HG02938 (cell line): ENCODE data around the gene XPO5.
A peak's percentile ranks its signal among the peaks of the same experiment; 100 is the strongest.
"Not testable (repeated sequence)": the region's sequence is repeated elsewhere in the genome, so short reads cannot be mapped to it uniquely, and the experiment has no call there.

Experiments
- ATAC-seq: cut with Tn5 transposase; IDR thresholded peaks from one replicate; pipeline ENCODE4 v1.9.1; 2021; ENCODE audit warnings: mild to moderate bottlenecking, moderate library complexity; ENCODE audit not compliant: unreplicated experiment

XPO5 gene

DNA sequence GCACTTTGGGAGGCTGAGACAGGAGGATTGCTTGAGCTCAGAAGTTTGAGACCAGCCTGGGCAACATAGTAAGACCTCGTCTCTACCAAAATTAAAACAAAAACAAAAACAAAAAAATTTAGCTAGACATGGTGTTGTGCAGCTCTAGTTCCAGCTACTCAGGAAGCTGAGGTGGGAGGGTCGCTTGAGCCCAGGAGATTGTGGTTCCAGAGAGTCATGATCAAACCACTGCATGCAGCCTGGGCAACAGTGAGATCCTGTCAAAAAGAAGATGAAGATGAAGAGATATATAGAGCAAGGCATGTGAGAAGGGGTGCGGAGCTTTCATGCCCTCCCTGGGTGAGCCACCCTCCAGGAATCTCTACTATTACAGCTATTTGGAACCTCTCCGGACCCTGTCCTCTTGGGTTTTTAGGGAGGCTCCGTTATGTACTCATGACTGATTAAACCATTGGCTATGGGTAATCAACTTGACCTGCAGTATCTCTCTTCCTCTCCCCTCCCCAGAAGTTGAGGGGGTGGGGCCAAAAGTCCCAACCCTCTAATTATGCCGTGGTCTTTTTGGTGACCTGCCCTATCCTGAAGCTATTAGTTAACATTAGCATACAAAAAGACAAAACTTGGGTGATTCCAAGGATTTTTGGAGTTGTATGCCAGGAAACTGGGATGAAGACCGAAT, 9.2 kb upstream of the XPO5 start:
- ATAC-seq: no peak

DNA sequence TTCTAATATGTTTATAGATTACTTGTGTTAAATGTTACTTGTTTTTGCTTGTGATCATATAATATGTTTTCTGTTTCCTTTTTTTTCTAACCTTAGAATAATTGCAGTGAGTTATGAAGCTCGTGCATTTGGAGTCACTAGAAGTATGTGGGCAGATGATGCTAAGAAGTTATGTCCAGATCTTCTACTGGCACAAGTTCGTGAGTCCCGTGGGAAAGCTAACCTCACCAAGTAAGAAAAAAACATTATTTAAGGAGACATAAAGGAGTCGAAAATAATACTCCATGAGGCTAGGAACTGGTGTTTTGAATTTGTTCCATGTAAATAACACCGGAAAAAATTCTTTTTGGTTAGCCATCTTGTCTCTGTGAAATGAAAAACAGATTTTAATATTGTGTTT, 7.1 kb upstream of the XPO5 start:
- ATAC-seq: no peak

DNA sequence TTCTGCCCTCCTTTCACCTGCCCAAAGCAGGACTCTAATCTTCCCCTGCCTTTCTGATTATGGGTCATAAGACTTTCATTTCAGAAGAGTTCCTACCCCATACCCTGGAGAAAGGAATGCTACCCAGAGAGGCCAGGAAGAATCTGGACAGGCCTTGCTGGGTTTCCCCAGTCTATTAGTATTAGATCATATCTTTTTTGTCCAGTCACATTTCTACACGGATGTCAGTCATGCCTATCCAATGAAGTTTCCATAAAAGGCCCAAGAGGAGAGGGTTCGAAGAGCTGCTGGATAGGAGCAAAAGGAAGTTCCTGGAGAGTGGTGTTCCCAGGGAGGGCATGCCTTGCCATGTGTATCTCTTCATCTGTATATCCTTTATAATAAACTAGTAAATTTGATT, 3.3 kb upstream of the XPO5 start:
- no peak for ATAC-seq

DNA sequence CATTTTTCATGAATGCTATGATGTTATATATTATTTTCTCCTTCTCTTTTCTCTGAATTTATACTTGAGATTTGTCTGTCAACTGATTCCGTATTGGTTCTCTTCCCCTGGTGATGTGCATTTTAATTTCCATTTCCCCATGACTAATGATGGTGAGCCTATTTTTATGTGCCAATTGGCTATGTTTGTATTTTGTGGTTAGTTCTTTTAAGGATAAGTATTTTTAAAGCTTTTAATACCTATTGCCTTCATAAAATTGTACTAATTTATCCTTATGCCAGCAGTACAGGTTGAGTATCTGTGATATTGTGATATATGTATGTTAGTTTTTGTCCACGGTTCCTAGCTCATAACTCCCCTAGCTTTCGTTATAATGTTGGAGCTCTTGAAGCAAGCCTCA, 2.9 kb upstream of the XPO5 start:
- ATAC-seq: no peak

DNA sequence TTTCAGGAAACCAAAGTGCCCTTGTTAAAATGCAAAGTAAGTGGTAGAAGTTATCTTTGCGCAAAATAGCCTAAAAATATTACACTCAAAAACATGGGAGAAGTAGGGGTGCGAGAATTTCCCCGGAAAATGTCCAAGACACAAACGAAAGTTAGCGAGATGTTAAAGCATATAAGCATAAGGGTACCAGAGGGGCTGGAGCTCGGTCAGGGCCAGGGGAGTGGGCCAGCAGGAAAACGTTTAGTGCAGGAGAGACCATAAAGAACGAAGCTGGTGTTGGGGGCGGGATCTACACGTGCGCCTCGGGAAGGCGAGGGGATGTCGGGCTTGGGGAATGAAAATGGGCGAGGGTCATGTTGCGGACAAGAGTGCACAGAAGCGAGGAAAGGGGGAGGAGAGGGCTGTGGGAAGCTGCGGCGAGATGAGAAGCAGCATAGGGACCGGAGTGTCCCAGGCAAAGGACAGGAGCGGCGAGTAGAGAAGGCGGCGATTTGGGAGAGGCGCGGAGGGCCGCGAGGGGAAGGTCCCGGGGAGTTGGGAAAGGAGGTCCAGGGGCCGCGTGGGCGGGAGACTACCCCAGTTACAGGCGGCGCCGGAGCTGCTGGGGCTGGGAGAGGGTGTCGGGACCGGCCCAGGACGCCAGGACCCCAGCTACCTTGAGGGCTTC, 600 bp downstream of the XPO5 start:
- peak; percentile 9 for ATAC-seq

DNA sequence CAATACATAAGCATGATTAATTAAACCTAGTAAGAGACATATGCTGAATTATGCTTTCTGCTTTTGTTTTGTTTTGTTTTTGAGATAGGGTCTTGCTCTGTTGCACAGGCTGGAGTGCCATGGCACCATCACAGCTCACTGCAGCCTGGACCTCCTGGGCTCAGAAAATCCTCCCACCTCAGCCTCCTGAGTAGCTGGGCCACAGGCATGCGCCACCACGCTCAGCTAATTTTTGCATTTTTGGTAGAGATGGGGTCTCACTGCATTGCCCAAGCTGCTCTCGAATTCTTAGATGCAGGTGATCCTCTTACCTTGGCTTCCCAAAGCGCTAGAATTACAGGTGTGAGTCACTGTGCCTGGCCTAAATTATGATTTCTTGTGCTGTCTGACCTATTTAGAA, 3.8 kb downstream of the XPO5 start:
- no peak for ATAC-seq

DNA sequence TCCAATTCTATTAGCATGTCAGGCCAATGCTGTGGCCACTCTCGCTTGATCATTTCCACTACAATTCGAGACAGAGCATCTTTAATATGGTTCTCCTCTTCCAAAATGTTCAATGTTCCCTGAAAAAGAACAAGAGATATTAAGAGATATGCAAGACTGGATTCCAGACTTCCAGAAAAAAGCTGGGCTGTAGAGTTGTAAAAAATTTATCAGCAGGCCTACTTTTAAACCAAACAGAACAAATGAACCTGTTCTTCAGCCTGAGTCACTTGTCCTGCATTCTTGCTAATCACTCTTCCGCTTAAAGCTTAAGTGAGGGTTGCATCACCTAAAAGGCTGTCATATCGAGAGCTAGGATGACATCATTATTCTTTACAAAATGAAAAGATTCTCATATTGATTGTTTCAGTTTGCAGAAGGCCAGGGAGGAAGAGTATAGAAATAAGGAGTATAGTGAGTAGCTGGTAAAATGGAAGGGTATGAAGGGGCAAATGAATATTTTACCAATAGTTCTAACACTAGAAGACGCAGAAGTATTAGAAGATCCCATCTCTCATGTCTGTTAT, 4.9 kb downstream of the XPO5 start:
- no peak for ATAC-seq

DNA sequence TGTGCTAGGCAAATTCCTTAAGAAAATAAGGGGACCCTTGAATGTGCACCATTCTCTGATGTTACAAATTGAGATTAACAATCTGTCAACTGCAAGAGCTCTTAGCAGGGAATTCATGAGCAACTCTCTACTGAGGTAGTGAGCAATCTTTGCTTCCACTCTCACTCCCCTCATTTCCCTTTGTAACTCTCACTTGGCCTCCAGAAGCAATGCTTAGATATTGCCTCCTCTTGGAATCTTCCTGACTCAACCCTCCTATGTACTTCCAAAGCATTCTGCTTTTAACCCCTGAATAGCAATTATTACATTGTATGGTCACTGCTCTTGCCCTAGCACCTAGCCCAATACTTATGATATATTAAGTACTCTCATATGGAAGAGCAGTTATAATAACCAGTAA, 16.5 kb downstream of the XPO5 start:
- no peak for ATAC-seq

DNA sequence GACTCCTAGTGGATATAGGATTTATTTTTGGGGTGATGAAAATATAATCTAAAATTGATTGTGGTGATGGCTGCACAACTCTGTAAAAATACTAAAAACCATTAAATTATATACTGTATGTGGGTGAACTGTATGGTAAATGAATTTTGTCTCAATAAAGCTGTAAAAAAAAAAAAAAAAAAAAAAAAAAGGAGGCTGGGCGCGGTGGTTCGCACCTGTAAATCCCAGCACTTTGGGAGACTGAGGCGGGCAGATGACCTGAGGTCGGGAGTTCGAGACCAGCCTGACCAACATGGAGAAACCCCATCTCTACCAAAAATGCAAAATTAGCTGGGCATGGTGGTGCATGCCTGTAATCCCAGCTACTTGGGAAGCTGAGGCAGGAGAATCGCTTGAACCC, 18.2 kb downstream of the XPO5 start:
- ATAC-seq: not testable (repeated sequence)

DNA sequence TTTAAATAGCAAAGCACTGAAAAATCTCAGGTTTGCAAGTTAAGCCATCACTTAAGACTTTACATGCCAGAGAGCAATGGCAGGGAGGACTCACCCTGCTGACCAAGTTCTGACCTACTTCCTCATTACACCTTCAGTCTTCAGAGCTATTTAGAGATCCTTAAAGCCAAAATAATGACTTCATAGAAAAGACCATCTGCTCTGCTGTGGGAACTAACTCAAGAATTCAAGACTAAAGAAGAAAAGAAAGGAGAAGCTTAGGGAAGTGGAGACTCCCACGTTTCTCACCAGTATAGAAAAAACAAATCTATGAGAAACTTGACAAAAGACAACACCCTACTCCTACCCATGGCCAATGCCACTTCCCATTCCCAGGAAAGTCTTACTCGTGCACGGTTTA, 28.6 kb downstream of the XPO5 start:
- ATAC-seq: no peak

DNA sequence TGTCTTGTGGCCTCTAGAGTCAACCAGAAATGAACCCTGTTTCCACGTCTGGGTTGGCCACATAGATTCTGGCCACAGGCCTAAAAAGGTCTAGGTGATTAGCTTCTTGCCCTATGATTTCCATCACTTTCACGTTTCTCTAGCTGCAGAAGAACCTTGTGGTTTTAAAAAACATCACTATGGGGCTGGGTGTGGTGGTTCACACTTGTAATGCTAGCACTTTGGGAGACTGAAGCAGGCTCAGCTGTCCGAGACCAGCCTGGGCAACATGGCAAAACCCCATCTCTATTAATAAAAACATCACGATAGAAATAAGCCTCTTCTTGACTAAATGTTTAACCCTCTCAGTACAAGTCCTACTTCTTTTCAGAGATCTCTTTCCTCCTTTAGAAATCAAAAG, 31.4 kb downstream of the XPO5 start:
- ATAC-seq: no peak

DNA sequence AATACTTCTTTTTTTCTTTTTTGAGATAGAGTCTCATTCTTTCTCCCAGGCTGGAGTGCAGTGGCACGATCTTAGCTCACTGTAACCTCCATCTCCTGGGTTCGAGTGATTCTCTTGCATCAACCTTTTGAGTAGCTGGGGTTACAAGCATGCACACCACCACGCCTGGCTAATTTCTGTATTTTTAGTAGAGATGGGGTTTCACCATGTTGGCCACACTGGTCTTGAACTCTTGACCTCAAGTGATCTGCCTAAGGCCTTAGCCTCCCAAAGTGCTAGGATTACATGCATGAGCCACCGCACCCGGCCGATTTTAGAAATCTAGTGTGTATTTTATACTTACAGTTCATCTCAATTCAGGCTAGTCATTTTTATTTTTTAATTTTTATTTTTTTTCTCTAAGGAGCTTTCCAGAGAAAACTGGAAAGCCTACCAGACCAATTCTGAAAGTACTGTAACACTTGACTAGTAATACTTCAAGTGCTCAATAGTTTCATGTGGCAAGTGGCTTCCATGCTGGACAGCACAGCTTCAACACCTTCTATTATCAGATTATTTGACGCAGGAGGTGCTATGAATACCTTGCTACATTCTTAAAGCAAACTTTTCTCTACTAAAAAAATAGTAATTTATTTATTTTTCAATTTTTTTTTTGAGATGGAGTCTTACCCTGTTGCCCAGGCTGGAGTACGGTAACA, 33.9 kb downstream of the XPO5 start:
- ATAC-seq: no peak

DNA sequence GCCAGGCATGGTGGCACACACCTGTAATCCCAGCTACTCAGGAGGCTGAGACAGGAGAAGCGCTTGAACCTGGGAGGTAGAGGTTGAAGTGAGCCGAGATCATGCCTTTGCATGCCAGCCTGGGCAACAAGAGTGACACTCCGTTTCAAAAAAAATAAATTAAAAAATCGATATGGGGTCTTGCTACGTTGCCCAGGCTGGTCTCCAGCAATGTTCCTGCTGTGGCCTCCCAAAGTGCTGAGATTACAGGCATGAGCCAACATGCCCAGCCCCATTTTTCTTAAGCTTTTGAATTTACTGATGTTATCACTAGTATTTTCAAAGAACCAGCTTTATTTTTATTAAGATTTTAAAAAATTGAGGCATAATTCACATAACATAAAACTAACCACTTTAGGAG, 35.3 kb downstream of the XPO5 start:
- no peak for ATAC-seq

DNA sequence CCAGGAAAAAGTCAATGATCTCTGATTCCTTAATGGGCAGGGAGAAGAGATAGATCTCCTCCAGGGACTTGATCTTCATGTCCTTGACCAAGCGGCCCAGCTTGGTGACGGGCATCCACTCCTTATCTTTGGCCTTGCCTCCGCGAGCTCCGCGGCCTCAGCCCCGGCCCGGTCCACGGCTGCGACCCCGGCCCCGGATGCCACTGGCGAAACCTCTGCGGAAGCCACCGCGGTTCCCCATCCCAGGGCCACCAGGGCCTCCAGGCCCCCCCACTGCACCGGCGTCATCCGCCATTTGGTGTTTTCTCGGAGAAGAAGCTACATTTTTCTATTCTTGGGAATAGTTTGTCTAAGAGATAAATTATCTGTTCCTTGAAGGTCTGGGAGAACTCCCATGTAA, 36.4 kb downstream of the XPO5 start:
- ATAC-seq: not testable (repeated sequence)

DNA sequence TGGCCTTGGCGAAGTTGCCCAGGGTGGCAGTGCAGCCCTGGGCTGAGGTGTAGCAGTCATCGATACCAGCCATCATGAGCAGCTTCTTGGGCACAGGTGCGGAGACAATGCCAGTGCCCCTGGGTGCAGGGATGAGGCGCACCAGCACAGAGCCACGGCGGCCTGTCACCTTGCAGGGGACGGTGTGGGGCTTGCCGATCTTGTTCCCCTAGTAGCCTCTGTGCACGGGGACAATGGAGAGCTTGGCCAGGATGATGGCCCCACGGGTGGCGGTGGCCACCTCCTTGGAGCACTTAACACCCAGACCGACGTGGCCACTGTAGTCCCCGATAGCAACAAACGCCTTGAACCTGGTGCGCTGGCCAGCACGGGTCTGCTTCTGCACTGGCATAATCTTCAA, 36.9 kb downstream of the XPO5 start:
- not testable (repeated sequence) for ATAC-seq

DNA sequence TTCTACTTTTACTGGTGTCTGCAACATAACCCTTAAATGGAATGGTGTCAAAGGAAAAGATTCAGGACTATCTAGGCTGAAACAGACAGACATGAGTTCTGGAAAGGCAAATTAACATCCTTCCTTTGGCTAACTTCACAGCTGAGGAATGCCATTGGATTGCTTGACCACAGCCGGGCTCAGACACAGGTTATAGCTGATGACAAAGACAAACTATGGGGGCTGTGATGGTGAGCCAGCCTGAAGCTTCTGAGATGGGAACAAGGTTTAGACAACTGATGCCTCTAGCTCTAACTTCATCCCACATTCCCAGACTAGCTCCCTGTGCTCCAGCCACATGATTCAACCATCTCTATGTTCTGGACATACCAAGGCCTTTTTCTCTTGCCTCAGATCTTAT, 43.6 kb downstream of the XPO5 start:
- ATAC-seq: no peak

DNA sequence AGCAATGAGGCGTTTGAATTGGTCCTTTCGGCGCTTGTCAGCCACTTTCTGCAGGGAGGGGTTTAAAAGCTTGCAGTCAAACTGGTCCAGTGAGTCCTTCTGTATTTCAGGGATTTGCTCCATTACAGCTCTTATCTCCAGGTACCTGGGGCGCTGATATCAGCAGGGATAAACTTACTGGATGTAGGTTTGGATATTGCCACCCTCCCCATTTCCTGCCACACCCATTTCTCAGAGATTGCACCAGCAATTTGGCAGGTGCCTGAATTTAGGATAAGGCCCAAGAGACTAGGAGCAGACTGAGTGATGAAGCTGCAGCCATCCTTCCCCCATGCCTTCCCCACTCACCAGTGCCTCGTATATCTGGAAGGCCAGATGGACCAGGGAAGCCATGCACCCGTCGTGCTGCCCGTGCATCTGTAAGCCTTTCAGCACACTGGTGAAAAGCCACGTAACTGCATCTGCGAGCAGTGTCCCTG, 51.3 kb downstream of the XPO5 start:
- ATAC-seq: no peak

DNA sequence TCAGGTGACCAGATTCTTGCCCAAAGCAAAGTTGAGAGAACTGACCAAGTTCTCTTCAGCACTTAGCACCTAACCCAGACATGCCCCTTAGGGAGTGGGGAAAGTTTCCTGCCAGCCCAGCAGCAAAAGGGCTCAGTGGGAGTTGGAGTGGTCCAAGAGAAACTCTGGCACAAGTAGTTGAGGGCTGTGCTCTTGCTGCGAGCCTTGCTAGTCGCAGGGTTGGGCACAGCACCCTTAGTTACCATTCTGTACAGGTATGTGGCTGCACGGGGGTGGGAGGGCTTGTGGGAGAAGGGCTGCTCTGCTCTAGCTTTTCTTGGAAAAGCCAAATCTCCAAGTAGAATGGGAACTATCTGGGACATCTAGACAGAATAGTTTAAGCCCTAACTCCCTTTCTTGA, 52.6 kb downstream of the XPO5 start:
- ATAC-seq: no peak

DNA sequence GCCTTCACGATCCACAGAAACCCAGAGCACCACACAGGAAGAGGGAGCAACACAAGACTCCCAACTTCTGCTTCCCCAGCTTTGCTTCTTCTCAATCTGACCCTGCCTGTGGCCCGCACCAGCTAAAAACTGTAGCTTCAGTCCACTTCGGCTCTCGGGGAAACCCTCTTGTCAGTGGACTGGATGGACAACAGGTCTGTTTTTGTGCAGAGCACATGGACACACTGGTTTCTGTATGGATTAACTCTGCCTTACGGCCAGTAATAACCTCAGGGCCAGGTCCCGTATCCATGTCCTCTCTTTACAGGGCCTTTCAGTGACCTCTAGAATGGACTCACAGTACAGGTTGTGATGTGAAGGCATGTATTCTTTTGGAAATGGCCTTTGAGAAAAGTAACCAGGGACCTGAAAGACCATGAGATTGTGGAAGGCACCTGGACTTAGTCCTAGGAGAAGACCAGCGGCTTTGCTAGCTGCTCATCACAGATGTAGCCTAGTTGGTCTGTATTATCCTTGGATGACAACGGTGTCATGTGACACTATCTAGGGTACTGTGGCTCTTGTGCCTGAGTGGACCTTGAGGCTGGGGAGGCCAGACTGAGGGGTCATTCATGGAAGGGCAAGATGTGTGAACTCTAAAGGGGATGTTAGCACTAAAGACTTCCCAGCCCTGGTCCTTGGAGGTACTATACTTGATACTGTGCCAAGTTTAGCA, 53.1 kb downstream of the XPO5 start:
- ATAC-seq: no peak

DNA sequence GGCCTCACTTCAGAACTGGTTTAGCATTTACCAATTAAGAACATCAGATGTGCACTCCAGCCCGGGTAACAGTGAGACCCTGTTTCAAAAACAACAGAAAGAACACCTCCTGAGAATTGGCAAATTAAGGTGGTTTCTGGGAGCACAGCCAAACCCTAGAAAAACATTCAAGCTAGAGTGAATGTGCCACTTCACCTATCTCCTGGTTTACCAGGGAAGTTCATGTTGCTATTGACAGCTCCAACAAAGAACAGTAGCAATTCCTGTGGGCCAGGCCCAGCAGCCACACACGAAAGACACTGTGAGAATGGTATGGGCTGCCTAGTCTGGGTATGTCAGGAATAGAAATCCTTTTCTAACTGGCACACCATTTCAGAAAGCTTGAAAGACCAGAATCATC, 54.0 kb downstream of the XPO5 start:
- no peak for ATAC-seq

DNA sequence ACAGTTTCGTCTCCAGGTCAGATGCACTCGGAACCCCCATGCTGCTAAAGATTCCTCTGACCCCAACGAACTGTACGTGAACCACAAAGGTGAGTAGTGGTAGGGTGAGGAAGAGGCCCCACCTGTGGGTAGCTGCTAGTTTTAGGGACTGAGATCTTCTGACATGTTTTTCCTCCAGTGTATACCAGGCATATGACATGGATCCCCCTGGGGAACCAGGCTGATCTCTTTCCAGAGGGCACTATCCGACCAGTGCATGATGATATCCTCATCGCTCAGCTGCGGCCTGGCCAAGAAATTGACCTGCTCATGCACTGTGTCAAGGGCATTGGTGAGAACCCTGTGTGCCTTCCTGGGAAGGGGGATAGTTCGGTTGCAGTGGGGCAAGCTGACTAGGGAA, 55.7 kb downstream of the XPO5 start:
- ATAC-seq: no peak
